Glutamatergic neuron (in vitro differentiated cells): Measurements from ENCODE around the gene FAM83E. TPM values are rescaled to one million over a fixed set of nuclear protein-coding genes. Genes with fewer than 3 reads are reported as not detected.

Source experiments
- DNase-seq: peaks from one replicate; pipeline ENCODE4 v3.0.0; 2022
- H3K27ac Mint-ChIP-seq: one replicate; pipeline ENCODE4 v1.8.0; 2020; ENCODE audit warnings: mild to moderate bottlenecking, mixed read lengths, inconsistent platforms; ENCODE audit not compliant: unreplicated experiment
- H3K27me3 Mint-ChIP-seq: one replicate; pipeline ENCODE4 v1.8.0; 2020; ENCODE audit warnings: mild to moderate bottlenecking, moderate library complexity, mixed read lengths, inconsistent platforms; ENCODE audit not compliant: unreplicated experiment
- H3K36me3 Mint-ChIP-seq: one replicate; pipeline ENCODE4 v1.8.0; 2020; ENCODE audit warnings: mild to moderate bottlenecking, mixed read lengths, inconsistent platforms; ENCODE audit not compliant: unreplicated experiment
- H3K4me1 Mint-ChIP-seq: one replicate; pipeline ENCODE4 v1.8.0; 2020; ENCODE audit warnings: mild to moderate bottlenecking, low read depth, mixed read lengths, inconsistent platforms; ENCODE audit not compliant: unreplicated experiment
- H3K4me3 Mint-ChIP-seq: one replicate; pipeline ENCODE4 v1.8.0; 2020; ENCODE audit warnings: mild to moderate bottlenecking, mixed read lengths, inconsistent platforms; ENCODE audit not compliant: unreplicated experiment
- H3K9me3 Mint-ChIP-seq: one replicate; pipeline ENCODE4 v1.8.0; 2020; ENCODE audit warnings: mild to moderate bottlenecking, moderate library complexity, mixed read lengths, inconsistent platforms; ENCODE audit not compliant: unreplicated experiment
- total RNA-seq: library from RNA; stranded (reverse); fragmentation: NEBNext Ultra II Directional; extraction: Animal tissue kit (Norgen Biotek cat#: 25700); gene quantifications from one replicate; pipeline ENCODE4 v1.2.1, GENCODE V29; 2021; ENCODE audit not compliant: unreplicated experiment
- TF ChIP-seq, protein P1 (sequence below): fragments of 200-600 bp; sonication (generic); IDR thresholded peaks from one replicate; pipeline ENCODE4 v1.5.0; 2021; ENCODE audit not compliant: partially characterized antibody, unreplicated experiment

Gene FAM83E
- total RNA-seq, 1 donor from 2014 or later: 1.5 TPM

DNA sequence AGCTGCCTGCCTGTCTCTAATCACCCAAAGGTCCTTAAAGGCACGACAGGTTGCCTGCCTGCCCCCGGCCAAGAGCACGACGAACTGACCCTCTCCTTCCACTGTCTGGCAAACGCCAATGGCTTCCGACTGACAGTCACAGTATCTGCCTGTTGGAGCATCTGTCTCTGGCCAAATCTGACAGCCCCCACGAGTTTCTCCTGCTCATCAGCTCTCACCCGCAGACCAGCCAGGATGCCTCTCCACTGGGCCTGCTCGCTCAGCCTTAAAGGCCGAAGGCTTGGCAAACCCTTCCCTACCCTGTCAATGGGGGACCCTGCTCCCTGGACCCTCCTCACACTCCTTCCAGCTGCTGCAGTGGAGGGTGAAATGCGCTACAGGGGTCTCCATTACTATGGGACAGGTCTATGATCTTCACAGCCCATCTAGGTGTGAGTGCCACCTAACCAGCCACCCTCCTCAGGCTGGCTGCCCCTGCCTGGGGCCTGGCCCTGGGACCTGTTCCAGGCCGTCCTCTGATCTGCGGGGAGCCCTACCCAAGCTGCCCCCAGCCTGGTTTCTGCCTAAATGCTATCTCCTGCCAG lies 932 bp downstream of the FAM83E start:
- DNase-seq: no peak
- H3K36me3 Mint-ChIP-seq: no peaks in the 10 kb centered on the region
- peaks cover 7% of the 10 kb centered on the region for H3K4me1 Mint-ChIP-seq
- H3K9me3 Mint-ChIP-seq: peaks cover 4% of the 10 kb centered on the region
- peak overlapping the region; percentile 77 for H3K27ac Mint-ChIP-seq
- H3K27me3 Mint-ChIP-seq: peaks cover 9% of the 10 kb centered on the region
- H3K4me3 Mint-ChIP-seq: peak overlapping the region; percentile 16
- TF ChIP-seq, protein P1, sequence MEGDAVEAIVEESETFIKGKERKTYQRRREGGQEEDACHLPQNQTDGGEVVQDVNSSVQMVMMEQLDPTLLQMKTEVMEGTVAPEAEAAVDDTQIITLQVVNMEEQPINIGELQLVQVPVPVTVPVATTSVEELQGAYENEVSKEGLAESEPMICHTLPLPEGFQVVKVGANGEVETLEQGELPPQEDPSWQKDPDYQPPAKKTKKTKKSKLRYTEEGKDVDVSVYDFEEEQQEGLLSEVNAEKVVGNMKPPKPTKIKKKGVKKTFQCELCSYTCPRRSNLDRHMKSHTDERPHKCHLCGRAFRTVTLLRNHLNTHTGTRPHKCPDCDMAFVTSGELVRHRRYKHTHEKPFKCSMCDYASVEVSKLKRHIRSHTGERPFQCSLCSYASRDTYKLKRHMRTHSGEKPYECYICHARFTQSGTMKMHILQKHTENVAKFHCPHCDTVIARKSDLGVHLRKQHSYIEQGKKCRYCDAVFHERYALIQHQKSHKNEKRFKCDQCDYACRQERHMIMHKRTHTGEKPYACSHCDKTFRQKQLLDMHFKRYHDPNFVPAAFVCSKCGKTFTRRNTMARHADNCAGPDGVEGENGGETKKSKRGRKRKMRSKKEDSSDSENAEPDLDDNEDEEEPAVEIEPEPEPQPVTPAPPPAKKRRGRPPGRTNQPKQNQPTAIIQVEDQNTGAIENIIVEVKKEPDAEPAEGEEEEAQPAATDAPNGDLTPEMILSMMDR: no peak

DNA sequence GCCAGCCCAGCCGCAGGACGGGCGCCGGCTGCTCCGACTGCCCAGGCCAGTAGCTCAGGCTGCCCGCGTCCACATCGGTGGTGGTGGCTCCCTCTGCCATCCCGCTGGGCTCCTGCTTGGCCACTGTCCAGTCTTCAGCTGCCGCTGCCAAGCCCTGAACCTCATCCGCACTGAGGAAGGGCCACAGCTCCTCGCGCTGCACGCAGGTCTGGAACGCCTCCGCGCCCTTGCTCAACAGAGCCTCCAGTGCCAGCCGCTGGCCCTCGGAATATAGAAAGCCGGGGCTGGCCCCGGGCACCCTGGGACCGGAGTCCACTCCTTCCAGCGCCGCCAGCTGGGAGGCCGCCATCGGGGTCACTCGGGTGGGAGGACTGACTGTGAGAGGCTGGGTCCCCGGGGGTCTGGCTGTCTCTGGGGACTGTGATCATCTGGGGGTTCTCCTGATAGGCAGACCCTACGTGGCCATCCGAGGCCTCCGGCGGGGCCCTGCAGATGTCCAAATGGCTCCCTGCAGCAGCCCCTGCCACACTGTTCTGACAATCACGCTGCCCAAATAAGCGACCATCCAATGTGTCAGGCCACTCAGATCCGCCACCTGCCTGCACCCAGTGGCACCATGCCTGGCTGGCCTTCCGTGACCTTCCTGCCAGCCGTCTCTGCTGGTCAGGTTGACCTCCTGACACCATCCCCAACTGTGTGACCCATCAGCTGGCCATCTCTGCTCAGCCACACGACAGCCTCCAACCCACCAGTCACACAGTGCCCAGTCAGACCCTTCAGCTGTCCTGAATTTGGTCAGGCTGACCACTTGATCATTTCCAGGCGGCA lies 1.6 kb downstream of the FAM83E start:
- peak overlapping the region; percentile 77 for H3K27ac Mint-ChIP-seq
- H3K4me3 Mint-ChIP-seq: peak overlapping the region; percentile 16
- H3K9me3 Mint-ChIP-seq: peaks cover 2% of the 10 kb centered on the region
- DNase-seq: no peak
- H3K4me1 Mint-ChIP-seq: peaks cover 7% of the 10 kb centered on the region
- no peaks in the 10 kb centered on the region for H3K36me3 Mint-ChIP-seq
- TF ChIP-seq, protein P1: no peak
- H3K27me3 Mint-ChIP-seq: peaks cover 9% of the 10 kb centered on the region

DNA sequence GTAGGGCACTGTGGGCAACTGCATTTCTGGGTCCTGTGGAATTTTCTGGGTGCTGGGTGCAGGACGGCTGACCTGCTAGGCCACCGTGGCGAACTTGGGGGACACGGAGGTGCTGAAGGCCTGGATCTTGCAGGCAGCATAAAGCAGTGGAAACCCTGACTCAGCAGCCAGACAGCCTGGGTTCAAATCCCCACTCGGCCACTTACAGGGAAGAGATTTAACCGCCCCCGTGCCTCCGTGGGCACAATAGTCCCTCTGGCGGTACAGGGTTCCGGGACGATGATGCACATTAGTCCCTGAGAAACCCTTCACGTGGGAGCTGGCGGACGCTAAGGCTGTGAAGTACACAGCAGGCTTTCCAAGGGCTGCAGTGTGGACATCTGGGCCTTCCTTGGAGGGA lies 3.0 kb downstream of the FAM83E start:
- H3K4me3 Mint-ChIP-seq: no peak overlapping the region
- no peak for DNase-seq
- peaks cover 6% of the 10 kb centered on the region for H3K27me3 Mint-ChIP-seq
- no peaks in the 10 kb centered on the region for H3K36me3 Mint-ChIP-seq
- H3K4me1 Mint-ChIP-seq: peaks cover 7% of the 10 kb centered on the region
- no peak overlapping the region for H3K27ac Mint-ChIP-seq
- TF ChIP-seq, protein P1: no peak
- H3K9me3 Mint-ChIP-seq: peaks cover 2% of the 10 kb centered on the region

DNA sequence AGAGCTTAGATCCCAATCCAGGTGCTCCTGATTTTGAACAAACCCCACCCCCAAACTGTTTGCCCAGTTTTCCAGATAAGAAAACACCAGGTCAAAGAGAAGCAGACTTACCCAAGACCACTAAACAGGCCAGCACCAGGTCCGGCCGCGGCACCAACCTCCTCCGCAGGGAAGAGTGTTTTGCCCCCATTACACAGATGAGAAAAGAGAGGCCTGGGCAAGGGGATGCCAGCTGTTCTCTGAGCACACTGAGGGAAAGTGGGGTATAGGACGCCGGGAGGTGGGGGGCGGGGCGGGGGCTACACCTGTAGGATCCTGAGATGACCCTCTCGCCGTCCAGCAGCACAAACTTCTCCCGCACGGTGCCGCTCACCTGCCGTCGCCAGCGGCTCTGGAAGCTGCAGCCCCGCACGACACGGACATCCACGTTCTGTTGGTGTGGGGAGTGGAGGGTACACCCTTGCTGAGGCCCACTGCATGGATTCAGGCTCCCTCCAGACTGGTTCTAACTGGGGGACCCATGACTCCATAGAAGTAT lies 5.2 kb downstream of the FAM83E start:
- H3K9me3 Mint-ChIP-seq: peaks cover 2% of the 10 kb centered on the region
- no peaks in the 10 kb centered on the region for H3K36me3 Mint-ChIP-seq
- H3K27me3 Mint-ChIP-seq: peaks cover 6% of the 10 kb centered on the region
- TF ChIP-seq, protein P1: no peak
- H3K4me1 Mint-ChIP-seq: peaks cover 1% of the 10 kb centered on the region
- H3K27ac Mint-ChIP-seq: no peak overlapping the region
- no peak for DNase-seq
- H3K4me3 Mint-ChIP-seq: no peak overlapping the region
